ENCODE data around the gene OR4D11. TPM values are rescaled to one million over a fixed set of nuclear protein-coding genes. Genes with fewer than 3 reads are reported as not detected.

The OR4D11 gene
- total and polyA plus RNA-seq, 2 donors (not counting 3 experiments of a cell fraction or from before 2014, with no cell fraction given): not detected

DNA sequence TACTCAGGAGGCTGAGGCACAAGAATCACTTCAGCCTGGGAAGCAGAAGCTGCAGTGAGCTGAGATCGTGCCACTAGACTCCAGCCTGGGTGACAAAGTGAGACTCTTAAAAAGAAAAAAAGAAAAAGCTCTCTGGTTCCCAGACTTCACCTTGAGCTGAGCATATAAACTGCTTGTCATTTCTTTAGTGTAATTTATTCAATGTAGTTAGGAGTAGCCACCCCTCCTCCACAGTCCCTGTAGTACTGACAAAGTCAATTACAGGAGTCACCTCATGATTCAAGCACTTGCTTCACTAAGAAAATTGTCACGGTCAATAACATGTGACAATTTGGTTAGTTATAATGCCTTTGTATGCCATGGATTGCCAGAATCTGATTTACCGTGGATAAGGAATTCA is 23.0 kb upstream of the OR4D11 start:
- Histone ChIP-seq H3K9ac (replicated peaks; ENCODE audit: extremely low read depth, insufficient read depth, low read length) (no peak overlapping the region), H3K27ac (ENCODE audit: insufficient read depth, low read depth, low read length) (no peak overlapping the region), H3K36me3 (ENCODE audit: control insufficient read depth in 2 of 2, extremely low read depth in 1 of 2, insufficient read depth in 2 of 2, low read length in 2 of 2) (no peaks in the 10 kb centered on the region), H3K4me3 (replicated peaks in 1 of 3; ENCODE audit: insufficient read depth in 1 of 3, low read depth in 1 of 3, low read length in 3 of 3) (no peak overlapping the region), H3K9me1 (replicated peaks; ENCODE audit: control insufficient read depth, extremely low read depth, insufficient read depth, low read length) (no peaks in the 10 kb centered on the region), H3K79me2 (ENCODE audit: control insufficient read depth, insufficient read depth, low read length) (no peaks in the 10 kb centered on the region), H3K4me1 (ENCODE audit: control insufficient read depth, extremely low read depth, insufficient read depth, low read length) (no peaks in the 10 kb centered on the region), H2AFZ (ENCODE audit: low read depth, low read length) (no peak overlapping the region), H3K9me3 (replicated peaks; ENCODE audit: control insufficient read depth, insufficient read depth, low read length) (no peaks in the 10 kb centered on the region), H3K27me3 (ENCODE audit: control insufficient read depth in 2 of 2, insufficient read depth in 2 of 2, low read length in 2 of 2) (no peaks in the 10 kb centered on the region), H4K20me1 (replicated peaks; ENCODE audit: control insufficient read depth, extremely low read depth, insufficient read depth, low read length) (no peaks in the 10 kb centered on the region), H3K4me2 (ENCODE audit: insufficient read depth, low read length) (no peak overlapping the region)
- dilution Hi-C loops (cut with MboI; ENCODE audit: extremely low pct_ligation_motif_present, low sequenced_read_pairs) (no loop called here), intact Hi-C loops (cut with micrococcal nuclease) (no loop called here)
- POLR2A ChIA-PET: no interaction called here
- DNase-seq (ENCODE audit: low read depth, low spot score): no peak
- BruUV-seq (replicated peaks): no TSS peak
- CTCF ChIA-PET: no interaction called here
- TF ChIP-seq JUN (IDR thresholded peaks at IDR 0.05; ENCODE audit: borderline replicate concordance, insufficient read depth, insufficient read length, low read depth) (no peak), CTCF (IDR thresholded peaks at IDR 0.05; ENCODE audit: extremely low read depth in 1 of 2, insufficient read depth in 1 of 2, low read depth in 1 of 2, low read length in 2 of 2) (no peak), POLR2AphosphoS5 (IDR thresholded peaks at IDR 0.05; ENCODE audit: insufficient read depth, low read depth, low read length) (no peak), MYC (IDR thresholded peaks at IDR 0.05; ENCODE audit: low read depth, low read length) (no peak), EZH2 (IDR thresholded peaks at IDR 0.05; ENCODE audit: borderline replicate concordance, low read depth, low read length, severe bottlenecking) (no peak), FOS (IDR thresholded peaks at IDR 0.05; ENCODE audit: borderline replicate concordance, insufficient read depth, low read length) (no peak), MAX (IDR thresholded peaks at IDR 0.05; ENCODE audit: insufficient read depth, insufficient read length) (no peak), GATA2 (IDR thresholded peaks at IDR 0.05; ENCODE audit: insufficient read depth, insufficient read length, low read depth, low read length) (no peak), POLR2A (IDR thresholded peaks at IDR 0.05; ENCODE audit: low read depth, low read length) (no peak)
- no peak for FAIRE-seq
